ENCODE measurements around the gene NISCH. TPM values are rescaled to one million over a fixed set of nuclear protein-coding genes. Genes with fewer than 3 reads are reported as not detected.
A peak's percentile ranks its signal among the peaks of the same experiment; 100 is the strongest.

The NISCH gene
- total and polyA plus RNA-seq, 2 experiments from 2014 or later: 18.4 to 76.4 TPM

DNA sequence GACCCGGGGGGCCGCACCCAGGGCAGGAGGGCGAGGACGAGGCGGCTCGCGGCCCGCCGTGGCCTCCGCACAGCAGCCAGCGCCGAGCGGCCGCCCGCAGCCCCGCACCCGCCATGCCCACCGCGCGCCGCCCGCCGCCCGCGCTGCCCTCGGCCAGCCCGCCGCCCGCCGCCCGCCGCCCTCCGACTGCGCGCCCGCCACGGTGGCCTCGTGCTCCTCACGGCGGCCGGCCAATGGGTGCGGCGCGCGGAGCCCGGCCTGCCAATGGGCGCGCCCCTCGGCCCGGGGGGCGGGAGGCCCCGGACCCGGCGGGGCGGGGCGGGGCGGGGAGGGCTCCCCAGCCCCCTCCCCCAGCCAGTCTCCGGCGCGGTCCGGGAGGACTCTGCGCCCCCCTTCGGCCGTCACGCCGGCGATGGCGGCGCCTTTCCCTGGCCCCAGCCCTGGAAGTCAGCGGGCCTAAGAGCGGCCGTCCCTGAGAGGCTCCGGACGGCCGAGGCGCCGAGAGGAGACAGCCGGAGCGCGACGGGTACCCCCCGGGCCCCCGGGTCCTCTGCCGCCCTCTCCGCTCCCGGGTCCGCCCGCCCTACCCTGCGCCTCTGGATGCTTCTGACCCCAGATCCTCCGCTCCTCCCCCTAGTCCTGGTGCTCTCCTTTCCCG lies 78.3 kb downstream of the NISCH start, which contains the start of gene NT5DC2 (continued):
- TF ChIP-seq, protein P1, sequence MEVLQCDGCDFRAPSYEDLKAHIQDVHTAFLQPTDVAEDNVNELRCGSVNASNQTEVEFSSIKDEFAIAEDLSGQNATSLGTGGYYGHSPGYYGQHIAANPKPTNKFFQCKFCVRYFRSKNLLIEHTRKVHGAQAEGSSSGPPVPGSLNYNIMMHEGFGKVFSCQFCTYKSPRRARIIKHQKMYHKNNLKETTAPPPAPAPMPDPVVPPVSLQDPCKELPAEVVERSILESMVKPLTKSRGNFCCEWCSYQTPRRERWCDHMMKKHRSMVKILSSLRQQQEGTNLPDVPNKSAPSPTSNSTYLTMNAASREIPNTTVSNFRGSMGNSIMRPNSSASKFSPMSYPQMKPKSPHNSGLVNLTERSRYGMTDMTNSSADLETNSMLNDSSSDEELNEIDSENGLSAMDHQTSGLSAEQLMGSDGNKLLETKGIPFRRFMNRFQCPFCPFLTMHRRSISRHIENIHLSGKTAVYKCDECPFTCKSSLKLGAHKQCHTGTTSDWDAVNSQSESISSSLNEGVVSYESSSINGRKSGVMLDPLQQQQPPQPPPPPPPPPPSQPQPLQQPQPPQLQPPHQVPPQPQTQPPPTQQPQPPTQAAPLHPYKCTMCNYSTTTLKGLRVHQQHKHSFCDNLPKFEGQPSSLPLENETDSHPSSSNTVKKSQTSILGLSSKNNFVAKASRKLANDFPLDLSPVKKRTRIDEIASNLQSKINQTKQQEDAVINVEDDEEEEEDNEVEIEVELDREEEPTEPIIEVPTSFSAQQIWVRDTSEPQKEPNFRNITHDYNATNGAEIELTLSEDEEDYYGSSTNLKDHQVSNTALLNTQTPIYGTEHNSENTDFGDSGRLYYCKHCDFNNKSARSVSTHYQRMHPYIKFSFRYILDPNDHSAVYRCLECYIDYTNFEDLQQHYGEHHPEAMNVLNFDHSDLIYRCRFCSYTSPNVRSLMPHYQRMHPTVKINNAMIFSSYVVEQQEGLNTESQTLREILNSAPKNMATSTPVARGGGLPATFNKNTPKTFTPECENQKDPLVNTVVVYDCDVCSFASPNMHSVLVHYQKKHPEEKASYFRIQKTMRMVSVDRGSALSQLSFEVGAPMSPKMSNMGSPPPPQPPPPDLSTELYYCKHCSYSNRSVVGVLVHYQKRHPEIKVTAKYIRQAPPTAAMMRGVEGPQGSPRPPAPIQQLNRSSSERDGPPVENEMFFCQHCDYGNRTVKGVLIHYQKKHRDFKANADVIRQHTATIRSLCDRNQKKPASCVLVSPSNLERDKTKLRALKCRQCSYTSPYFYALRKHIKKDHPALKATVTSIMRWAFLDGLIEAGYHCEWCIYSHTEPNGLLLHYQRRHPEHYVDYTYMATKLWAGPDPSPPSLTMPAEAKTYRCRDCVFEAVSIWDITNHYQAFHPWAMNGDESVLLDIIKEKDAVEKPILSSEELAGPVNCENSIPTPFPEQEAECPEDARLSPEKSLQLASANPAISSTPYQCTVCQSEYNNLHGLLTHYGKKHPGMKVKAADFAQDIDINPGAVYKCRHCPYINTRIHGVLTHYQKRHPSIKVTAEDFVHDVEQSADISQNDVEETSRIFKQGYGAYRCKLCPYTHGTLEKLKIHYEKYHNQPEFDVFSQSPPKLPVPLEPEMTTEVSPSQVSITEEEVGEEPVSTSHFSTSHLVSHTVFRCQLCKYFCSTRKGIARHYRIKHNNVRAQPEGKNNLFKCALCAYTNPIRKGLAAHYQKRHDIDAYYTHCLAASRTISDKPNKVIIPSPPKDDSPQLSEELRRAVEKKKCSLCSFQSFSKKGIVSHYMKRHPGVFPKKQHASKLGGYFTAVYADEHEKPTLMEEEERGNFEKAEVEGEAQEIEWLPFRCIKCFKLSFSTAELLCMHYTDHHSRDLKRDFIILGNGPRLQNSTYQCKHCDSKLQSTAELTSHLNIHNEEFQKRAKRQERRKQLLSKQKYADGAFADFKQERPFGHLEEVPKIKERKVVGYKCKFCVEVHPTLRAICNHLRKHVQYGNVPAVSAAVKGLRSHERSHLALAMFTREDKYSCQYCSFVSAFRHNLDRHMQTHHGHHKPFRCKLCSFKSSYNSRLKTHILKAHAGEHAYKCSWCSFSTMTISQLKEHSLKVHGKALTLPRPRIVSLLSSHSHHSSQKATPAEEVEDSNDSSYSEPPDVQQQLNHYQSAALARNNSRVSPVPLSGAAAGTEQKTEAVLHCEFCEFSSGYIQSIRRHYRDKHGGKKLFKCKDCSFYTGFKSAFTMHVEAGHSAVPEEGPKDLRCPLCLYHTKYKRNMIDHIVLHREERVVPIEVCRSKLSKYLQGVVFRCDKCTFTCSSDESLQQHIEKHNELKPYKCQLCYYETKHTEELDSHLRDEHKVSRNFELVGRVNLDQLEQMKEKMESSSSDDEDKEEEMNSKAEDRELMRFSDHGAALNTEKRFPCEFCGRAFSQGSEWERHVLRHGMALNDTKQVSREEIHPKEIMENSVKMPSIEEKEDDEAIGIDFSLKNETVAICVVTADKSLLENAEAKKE (CRISPR knock-in tag; IDR thresholded peaks at IDR 0.05): no peak

DNA sequence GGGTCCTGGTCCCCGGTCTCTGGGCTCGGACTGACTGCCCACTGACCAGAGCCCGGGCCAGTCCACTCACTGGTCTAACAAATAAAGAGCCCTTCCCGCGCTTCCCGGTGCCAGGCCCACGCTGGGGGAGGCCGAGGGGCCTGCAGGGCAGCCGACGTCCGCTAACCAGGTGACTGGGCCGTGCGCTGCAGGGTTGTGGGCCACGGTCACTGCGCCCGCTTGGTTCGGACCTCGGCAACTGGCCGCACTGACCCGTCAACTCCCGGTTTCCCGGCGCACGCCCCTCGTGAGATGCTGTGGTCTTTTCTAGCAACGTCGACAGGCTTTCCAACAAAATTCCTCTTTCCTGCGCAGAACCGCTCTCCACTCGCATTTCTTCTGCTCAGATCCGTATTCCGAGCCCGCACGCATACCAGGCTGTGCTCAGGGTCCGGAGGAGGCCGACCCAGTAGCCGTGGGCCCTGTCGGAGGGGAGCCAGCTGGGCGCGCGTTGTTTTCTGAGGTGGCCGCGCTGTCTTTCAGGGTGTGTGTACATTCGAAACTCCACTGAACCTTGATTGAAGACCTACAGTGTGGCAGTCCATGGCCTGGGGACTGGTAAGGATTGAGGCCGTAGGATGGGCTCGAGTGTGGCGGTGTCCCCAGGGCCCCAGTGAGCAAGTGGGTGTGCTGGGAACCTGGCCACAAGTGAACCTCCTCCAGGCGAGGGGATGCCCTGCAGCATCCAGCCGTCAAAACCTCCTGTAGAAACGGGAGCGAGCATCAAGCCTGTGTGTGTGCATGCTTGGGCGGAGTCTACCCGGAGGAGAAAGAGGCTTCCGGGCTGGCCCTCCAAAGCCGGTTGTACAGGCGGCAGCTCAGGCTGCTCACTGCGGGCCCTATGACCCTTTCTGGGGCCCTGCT lies 79.1 kb downstream of the NISCH start:
- Histone ChIP-seq H3K36me3 (ENCODE audit: insufficient read depth) (no peaks in the 10 kb centered on the region), H3K27me3 (ENCODE audit: insufficient read depth) (no peaks in the 10 kb centered on the region), H3K27ac (ENCODE audit: low read depth) (no peak overlapping the region), H3K4me1 (ENCODE audit: insufficient read depth) (peaks cover 43% of the 10 kb centered on the region), H3K4me3 (peak overlapping the region; percentile 79), H3K9me2 (ENCODE audit: insufficient read depth) (no peaks in the 10 kb centered on the region), H3K79me2 (replicated peaks; ENCODE audit: insufficient read depth) (peaks cover 63% of the 10 kb centered on the region), H2AFZ (peak overlapping the region; percentile 76), H3K4me2 (peak overlapping the region; percentile 86), H4K20me1 (replicated peaks; ENCODE audit: insufficient read depth) (peaks cover 32% of the 10 kb centered on the region), H3F3A (replicated peaks; ENCODE audit: low read depth) (peaks cover 18% of the 10 kb centered on the region)
- ATAC-seq (peak; percentile 4), DNase-seq (ENCODE audit: low spot score) (peak; percentile 64)
- Mint-ChIP-seq H3K27ac (no peak overlapping the region), H3K4me1 (peaks cover 43% of the 10 kb centered on the region), H3K4me3 (peak overlapping the region; percentile 81), H3K27me3 (ENCODE audit: insufficient read depth, low read depth, poor library complexity) (peaks cover 23% of the 10 kb centered on the region), H3K9me3 (no peaks in the 10 kb centered on the region), H3K36me3 (ENCODE audit: low read depth) (peaks cover 13% of the 10 kb centered on the region)
- TF ChIP-seq, protein P2, sequence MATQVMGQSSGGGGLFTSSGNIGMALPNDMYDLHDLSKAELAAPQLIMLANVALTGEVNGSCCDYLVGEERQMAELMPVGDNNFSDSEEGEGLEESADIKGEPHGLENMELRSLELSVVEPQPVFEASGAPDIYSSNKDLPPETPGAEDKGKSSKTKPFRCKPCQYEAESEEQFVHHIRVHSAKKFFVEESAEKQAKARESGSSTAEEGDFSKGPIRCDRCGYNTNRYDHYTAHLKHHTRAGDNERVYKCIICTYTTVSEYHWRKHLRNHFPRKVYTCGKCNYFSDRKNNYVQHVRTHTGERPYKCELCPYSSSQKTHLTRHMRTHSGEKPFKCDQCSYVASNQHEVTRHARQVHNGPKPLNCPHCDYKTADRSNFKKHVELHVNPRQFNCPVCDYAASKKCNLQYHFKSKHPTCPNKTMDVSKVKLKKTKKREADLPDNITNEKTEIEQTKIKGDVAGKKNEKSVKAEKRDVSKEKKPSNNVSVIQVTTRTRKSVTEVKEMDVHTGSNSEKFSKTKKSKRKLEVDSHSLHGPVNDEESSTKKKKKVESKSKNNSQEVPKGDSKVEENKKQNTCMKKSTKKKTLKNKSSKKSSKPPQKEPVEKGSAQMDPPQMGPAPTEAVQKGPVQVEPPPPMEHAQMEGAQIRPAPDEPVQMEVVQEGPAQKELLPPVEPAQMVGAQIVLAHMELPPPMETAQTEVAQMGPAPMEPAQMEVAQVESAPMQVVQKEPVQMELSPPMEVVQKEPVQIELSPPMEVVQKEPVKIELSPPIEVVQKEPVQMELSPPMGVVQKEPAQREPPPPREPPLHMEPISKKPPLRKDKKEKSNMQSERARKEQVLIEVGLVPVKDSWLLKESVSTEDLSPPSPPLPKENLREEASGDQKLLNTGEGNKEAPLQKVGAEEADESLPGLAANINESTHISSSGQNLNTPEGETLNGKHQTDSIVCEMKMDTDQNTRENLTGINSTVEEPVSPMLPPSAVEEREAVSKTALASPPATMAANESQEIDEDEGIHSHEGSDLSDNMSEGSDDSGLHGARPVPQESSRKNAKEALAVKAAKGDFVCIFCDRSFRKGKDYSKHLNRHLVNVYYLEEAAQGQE (IDR thresholded peaks at IDR 0.05; ENCODE audit: unreplicated experiment): no peak
- TF ChIP-seq CREB1 (CRISPR knock-in tag; IDR thresholded peaks at IDR 0.05; ENCODE audit: low read depth): no peak
- TF ChIP-seq ZNF331 (CRISPR knock-in tag; IDR thresholded peaks at IDR 0.05; ENCODE audit: low read depth): no peak
- TF ChIP-seq EZH2phosphoT487 (IDR thresholded peaks at IDR 0.05; ENCODE audit: unreplicated experiment): no peak
- TF ChIP-seq POLR2AphosphoS5 (IDR thresholded peaks at IDR 0.05; ENCODE audit: low read depth): no peak
- TF ChIP-seq EZH2 (IDR thresholded peaks at IDR 0.05; ENCODE audit: low read depth, unreplicated experiment): no peak
- TF ChIP-seq, protein P3, sequence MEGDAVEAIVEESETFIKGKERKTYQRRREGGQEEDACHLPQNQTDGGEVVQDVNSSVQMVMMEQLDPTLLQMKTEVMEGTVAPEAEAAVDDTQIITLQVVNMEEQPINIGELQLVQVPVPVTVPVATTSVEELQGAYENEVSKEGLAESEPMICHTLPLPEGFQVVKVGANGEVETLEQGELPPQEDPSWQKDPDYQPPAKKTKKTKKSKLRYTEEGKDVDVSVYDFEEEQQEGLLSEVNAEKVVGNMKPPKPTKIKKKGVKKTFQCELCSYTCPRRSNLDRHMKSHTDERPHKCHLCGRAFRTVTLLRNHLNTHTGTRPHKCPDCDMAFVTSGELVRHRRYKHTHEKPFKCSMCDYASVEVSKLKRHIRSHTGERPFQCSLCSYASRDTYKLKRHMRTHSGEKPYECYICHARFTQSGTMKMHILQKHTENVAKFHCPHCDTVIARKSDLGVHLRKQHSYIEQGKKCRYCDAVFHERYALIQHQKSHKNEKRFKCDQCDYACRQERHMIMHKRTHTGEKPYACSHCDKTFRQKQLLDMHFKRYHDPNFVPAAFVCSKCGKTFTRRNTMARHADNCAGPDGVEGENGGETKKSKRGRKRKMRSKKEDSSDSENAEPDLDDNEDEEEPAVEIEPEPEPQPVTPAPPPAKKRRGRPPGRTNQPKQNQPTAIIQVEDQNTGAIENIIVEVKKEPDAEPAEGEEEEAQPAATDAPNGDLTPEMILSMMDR (conservative IDR thresholded peaks at IDR 0.05; ENCODE audit: low read depth in 2 of 2): no peak
- no peak for TF ChIP-seq ZNF114 (CRISPR knock-in tag; IDR thresholded peaks at IDR 0.05)
- no peak for TF ChIP-seq NANOG (IDR thresholded peaks at IDR 0.05; ENCODE audit: borderline replicate concordance)
- no peak for TF ChIP-seq STAT1 (IDR thresholded peaks at IDR 0.05; ENCODE audit: unreplicated experiment)

Measured in GM23338 (cell line).